ENCODE results near the gene KRT9.
A peak's percentile ranks its signal among the peaks of the same experiment; 100 is the strongest.

KRT9 gene

GRCh38 chr17:41542357-41542756, 29.5 kb downstream of the KRT9 start:
- no peak for TF ChIP-seq CTCF (conservative IDR thresholded peaks at IDR 0.05)
- H3K27ac ChIP-seq = no peak overlapping the region

- H3K27ac ChIP-seq = peak overlapping the region; percentile 66; the same call in 1 of the 2 replicates
- TF ChIP-seq CTCF (conservative IDR thresholded peaks at IDR 0.05) = no peak
These were observed 30.8 kb downstream of the KRT9 start for GRCh38 chr17:41540921-41541625.

- peak overlapping the region; percentile 66; the same call in 1 of the 2 replicates for H3K27ac ChIP-seq
These were observed 31.7 kb downstream of the KRT9 start for GRCh38 chr17:41539979-41540701.

GRCh38 chr17:41539071-41539492, 32.8 kb downstream of the KRT9 start:
- H3K27ac ChIP-seq = peak overlapping the region; percentile 66
- no peak for TF ChIP-seq CTCF (conservative IDR thresholded peaks at IDR 0.05)

More at GRCh38 chr17:41539979-41540701, 31.7 kb downstream of the KRT9 start:
- TF ChIP-seq CTCF (conservative IDR thresholded peaks at IDR 0.05) = no peak

GRCh38 chr17:41538565-41538991, 33.3 kb downstream of the KRT9 start:
- TF ChIP-seq CTCF (conservative IDR thresholded peaks at IDR 0.05) = no peak
- peak overlapping the region; percentile 66 for H3K27ac ChIP-seq

GRCh38 chr17:41537990-41538389, 33.9 kb downstream of the KRT9 start:
- peak overlapping the region; percentile 66; the same call in 1 of the 2 replicates for H3K27ac ChIP-seq
- no peak for TF ChIP-seq CTCF (conservative IDR thresholded peaks at IDR 0.05)

GRCh38 chr17:41537614-41537954, 34.3 kb downstream of the KRT9 start:
- no peak for TF ChIP-seq CTCF (conservative IDR thresholded peaks at IDR 0.05)
- H3K27ac ChIP-seq = peak overlapping the region; percentile 66; the same call in 1 of the 2 replicates
